ENCODE measurements around the gene CDCA5.

The CDCA5 gene

DNA sequence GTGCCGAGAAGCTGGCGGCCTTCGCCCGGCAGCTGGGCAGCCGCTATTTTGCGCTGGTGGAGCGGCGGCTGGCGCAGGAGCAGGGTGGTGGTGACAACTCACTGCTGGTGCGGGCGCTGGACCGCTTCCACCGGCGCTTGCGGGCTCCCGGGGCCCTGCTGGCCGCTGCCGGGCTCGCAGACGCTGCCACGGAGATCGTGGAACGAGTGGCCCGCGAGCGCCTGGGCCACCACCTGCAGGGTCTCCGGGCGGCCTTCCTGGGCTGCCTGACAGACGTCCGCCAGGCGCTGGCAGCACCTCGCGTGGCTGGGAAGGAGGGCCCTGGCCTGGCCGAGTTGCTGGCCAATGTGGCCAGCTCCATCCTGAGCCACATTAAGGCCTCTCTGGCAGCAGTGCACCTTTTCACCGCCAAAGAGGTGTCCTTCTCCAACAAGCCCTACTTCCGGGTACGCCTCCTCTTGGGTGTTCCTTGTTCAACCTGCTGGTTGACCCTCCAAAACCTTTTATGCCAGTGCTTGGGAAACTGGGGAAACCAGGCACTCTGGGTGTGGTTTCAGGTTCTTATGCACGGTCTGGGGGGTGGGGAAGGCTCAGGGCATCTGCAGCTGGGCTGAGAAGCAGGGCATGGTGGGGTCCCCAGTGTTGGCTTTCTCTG, 24.8 kb upstream of the CDCA5 start:
- H2AFZ ChIP-seq (ENCODE audit: low read length), result no peak overlapping the region
- H3K9ac ChIP-seq (ENCODE audit: low read depth, low read length, poor library complexity, severe bottlenecking), result no peak overlapping the region
- peaks cover 6% of the 10 kb centered on the region for H4K20me1 ChIP-seq (ENCODE audit: insufficient read depth, low read length, poor library complexity, severe bottlenecking)
- peaks cover 18% of the 10 kb centered on the region for H3K4me1 ChIP-seq (ENCODE audit: insufficient read depth, low read length, poor library complexity, severe bottlenecking)
- H3K9me2 ChIP-seq (replicated peaks; ENCODE audit: low read depth, low read length), result no peaks in the 10 kb centered on the region
- H3K79me2 ChIP-seq (ENCODE audit: insufficient read depth, low read length), result peaks cover 11% of the 10 kb centered on the region; the same call in 1 of the 2 replicates
- H3K4me2 ChIP-seq (ENCODE audit: low read depth, low read length, poor library complexity, severe bottlenecking), result no peak overlapping the region
- H3K4me3 ChIP-seq (ENCODE audit: low read length, poor library complexity, severe bottlenecking), result no peak overlapping the region
- no peaks in the 10 kb centered on the region for H3K27me3 ChIP-seq (ENCODE audit: insufficient read depth, low read length, poor library complexity, severe bottlenecking)
- peaks cover 13% of the 10 kb centered on the region; the same call in 1 of the 2 replicates for H3K36me3 ChIP-seq (ENCODE audit: insufficient read depth, low read length)
- no peaks in the 10 kb centered on the region for H3K9me3 ChIP-seq (ENCODE audit: insufficient read depth, low read depth, low read length)
- no peak for TF ChIP-seq EZH2phosphoT487 (IDR thresholded peaks at IDR 0.05; ENCODE audit: borderline replicate concordance)
- TF ChIP-seq, protein P1, sequence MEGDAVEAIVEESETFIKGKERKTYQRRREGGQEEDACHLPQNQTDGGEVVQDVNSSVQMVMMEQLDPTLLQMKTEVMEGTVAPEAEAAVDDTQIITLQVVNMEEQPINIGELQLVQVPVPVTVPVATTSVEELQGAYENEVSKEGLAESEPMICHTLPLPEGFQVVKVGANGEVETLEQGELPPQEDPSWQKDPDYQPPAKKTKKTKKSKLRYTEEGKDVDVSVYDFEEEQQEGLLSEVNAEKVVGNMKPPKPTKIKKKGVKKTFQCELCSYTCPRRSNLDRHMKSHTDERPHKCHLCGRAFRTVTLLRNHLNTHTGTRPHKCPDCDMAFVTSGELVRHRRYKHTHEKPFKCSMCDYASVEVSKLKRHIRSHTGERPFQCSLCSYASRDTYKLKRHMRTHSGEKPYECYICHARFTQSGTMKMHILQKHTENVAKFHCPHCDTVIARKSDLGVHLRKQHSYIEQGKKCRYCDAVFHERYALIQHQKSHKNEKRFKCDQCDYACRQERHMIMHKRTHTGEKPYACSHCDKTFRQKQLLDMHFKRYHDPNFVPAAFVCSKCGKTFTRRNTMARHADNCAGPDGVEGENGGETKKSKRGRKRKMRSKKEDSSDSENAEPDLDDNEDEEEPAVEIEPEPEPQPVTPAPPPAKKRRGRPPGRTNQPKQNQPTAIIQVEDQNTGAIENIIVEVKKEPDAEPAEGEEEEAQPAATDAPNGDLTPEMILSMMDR (conservative IDR thresholded peaks at IDR 0.05; ENCODE audit: low read length), result no peak
- peaks cover 5% of the 10 kb centered on the region; the same call in 1 of the 2 replicates for H3F3A ChIP-seq (ENCODE audit: low read depth)

DNA sequence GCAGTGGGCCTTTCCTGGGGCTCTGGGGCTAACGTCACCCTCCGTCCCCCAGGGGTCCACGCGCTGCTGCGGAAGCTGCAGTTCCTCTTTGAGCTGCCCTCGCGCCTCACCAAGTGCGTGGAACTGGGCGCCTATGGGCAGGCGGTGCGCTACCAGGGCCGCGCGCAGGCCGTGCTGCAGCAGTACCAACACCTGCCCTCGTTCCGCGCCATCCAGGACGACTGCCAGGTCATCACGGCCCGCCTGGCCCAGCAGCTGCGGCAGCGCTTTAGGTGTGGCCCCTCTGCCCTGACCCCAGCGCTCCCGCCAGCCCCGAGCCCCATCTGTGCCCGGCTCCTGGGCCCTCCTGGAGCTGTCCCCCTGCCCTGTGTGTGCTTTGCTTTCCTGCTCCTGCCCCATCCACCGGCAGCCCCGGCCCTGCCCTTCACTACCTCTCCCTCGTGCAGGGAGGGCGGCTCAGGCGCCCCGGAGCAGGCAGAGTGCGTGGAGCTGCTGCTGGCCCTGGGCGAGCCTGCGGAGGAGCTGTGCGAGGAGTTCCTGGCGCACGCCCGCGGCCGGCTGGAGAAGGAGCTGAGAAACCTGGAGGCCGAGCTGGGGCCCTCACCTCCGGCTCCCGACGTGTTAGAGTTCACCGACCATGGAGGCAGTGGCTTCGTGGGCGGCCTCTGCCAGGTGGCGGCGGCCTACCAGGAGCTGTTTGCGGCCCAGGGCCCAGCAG, 24.1 kb upstream of the CDCA5 start:
- H3K4me3 ChIP-seq (ENCODE audit: low read length, poor library complexity, severe bottlenecking), result no peak overlapping the region
- no peak overlapping the region for H2AFZ ChIP-seq (ENCODE audit: low read length)
- no peaks in the 10 kb centered on the region for H3K9me3 ChIP-seq (ENCODE audit: insufficient read depth, low read depth, low read length)
- H3K36me3 ChIP-seq (ENCODE audit: insufficient read depth, low read length), result peaks cover 13% of the 10 kb centered on the region; the same call in 1 of the 2 replicates
- H3K27me3 ChIP-seq (ENCODE audit: insufficient read depth, low read length, poor library complexity, severe bottlenecking), result no peaks in the 10 kb centered on the region
- peaks cover 5% of the 10 kb centered on the region; the same call in 1 of the 2 replicates for H3F3A ChIP-seq (ENCODE audit: low read depth)
- H4K20me1 ChIP-seq (ENCODE audit: insufficient read depth, low read length, poor library complexity, severe bottlenecking), result peaks cover 6% of the 10 kb centered on the region
- H3K9me2 ChIP-seq (replicated peaks; ENCODE audit: low read depth, low read length), result no peaks in the 10 kb centered on the region
- H3K4me1 ChIP-seq (ENCODE audit: insufficient read depth, low read length, poor library complexity, severe bottlenecking), result peaks cover 14% of the 10 kb centered on the region
- no peak for TF ChIP-seq EZH2phosphoT487 (IDR thresholded peaks at IDR 0.05; ENCODE audit: borderline replicate concordance)
- TF ChIP-seq, protein P1 (conservative IDR thresholded peaks at IDR 0.05; ENCODE audit: low read length), result no peak
- no peak overlapping the region for H3K9ac ChIP-seq (ENCODE audit: low read depth, low read length, poor library complexity, severe bottlenecking)
- H3K79me2 ChIP-seq (ENCODE audit: insufficient read depth, low read length), result peaks cover 11% of the 10 kb centered on the region; the same call in 1 of the 2 replicates
- H3K4me2 ChIP-seq (ENCODE audit: low read depth, low read length, poor library complexity, severe bottlenecking), result no peak overlapping the region

DNA sequence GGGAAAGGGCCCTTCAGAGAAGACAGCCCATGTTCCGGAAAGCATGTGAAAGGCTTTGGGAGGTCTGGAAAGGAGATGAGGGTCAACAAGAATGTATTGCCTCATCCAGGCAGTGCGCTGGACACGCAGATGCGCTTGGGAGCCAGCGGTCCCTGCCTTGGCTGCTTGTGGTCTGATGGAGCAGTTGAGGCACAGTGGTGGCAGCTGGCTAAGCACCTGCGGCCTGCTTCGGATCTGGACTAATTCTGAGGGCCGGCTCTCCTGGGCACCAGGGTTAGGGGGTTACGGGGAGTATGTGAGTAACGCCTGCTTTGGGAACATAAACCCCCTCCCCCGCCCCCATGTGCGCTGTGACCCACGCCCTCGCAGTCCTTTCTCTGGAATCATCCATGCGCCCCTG, 23.2 kb upstream of the CDCA5 start:
- Histone ChIP-seq H3K4me2 (ENCODE audit: low read depth, low read length, poor library complexity, severe bottlenecking) (no peak overlapping the region), H3K79me2 (ENCODE audit: insufficient read depth, low read length) (peaks cover 11% of the 10 kb centered on the region; the same call in 1 of the 2 replicates), H2AFZ (ENCODE audit: low read length) (no peak overlapping the region), H4K20me1 (ENCODE audit: insufficient read depth, low read length, poor library complexity, severe bottlenecking) (peaks cover 6% of the 10 kb centered on the region), H3K9me3 (ENCODE audit: insufficient read depth, low read depth, low read length) (no peaks in the 10 kb centered on the region), H3K27me3 (ENCODE audit: insufficient read depth, low read length, poor library complexity, severe bottlenecking) (no peaks in the 10 kb centered on the region), H3K9ac (ENCODE audit: low read depth, low read length, poor library complexity, severe bottlenecking) (no peak overlapping the region), H3F3A (ENCODE audit: low read depth) (peaks cover 5% of the 10 kb centered on the region; the same call in 1 of the 2 replicates), H3K4me1 (ENCODE audit: insufficient read depth, low read length, poor library complexity, severe bottlenecking) (peaks cover 10% of the 10 kb centered on the region), H3K36me3 (ENCODE audit: insufficient read depth, low read length) (peaks cover 13% of the 10 kb centered on the region; the same call in 1 of the 2 replicates), H3K4me3 (ENCODE audit: low read length, poor library complexity, severe bottlenecking) (no peak overlapping the region), H3K9me2 (replicated peaks; ENCODE audit: low read depth, low read length) (no peaks in the 10 kb centered on the region)
- no peak for TF ChIP-seq EZH2phosphoT487 (IDR thresholded peaks at IDR 0.05; ENCODE audit: borderline replicate concordance)
- TF ChIP-seq, protein P1 (conservative IDR thresholded peaks at IDR 0.05; ENCODE audit: low read length), result no peak

All from Loucy (cell line).